ENCODE results near the gene COG2.
"Not testable (repeated sequence)": the region's sequence is repeated elsewhere in the genome, so short reads cannot be mapped to it uniquely, and the experiment has no call there.

The COG2 gene

GRCh38 chr1:230642263-230642959, at the start of gene COG2:
Gene COG2 (plus strand): TSS chr1:230642481. CDS start chr1:230642607, 126 bp downstream.
- peak; percentile 77 to 95 (median 90) for DNase-seq

- no peak for DNase-seq
Measured at GRCh38 chr1:230592848-230593414, 49.4 kb upstream of the COG2 start.

GRCh38 chr1:230594214-230594773, 48.0 kb upstream of the COG2 start:
- no peak for DNase-seq

GRCh38 chr1:230595181-230595580, 47.1 kb upstream of the COG2 start:
- DNase-seq, result no peak

GRCh38 chr1:230596306-230596705, 46.0 kb upstream of the COG2 start:
- no peak for DNase-seq

GRCh38 chr1:230598745-230599144, 43.5 kb upstream of the COG2 start:
- DNase-seq, result no peak

- DNase-seq, result no peak
Measured at GRCh38 chr1:230599926-230600656, 42.2 kb upstream of the COG2 start.

GRCh38 chr1:230600657-230601400, 41.5 kb upstream of the COG2 start:
- DNase-seq, result not testable (repeated sequence)

- no peak for DNase-seq
Measured at GRCh38 chr1:230609208-230609607, 33.1 kb upstream of the COG2 start.

- no peak for DNase-seq
Measured at GRCh38 chr1:230610589-230610988, 31.7 kb upstream of the COG2 start.

GRCh38 chr1:230611128-230611877, 31.0 kb upstream of the COG2 start:
- no peak for DNase-seq

- no peak for DNase-seq
Measured at GRCh38 chr1:230611878-230612235, 30.4 kb upstream of the COG2 start.

- DNase-seq, result no peak
Measured at GRCh38 chr1:230612651-230613050, 29.6 kb upstream of the COG2 start.

- no peak for DNase-seq
Measured at GRCh38 chr1:230614121-230614520, 28.2 kb upstream of the COG2 start.

- DNase-seq, result no peak
Measured at GRCh38 chr1:230618537-230618936, 23.7 kb upstream of the COG2 start.

- DNase-seq, result no peak
Measured at GRCh38 chr1:230620649-230621323, 21.5 kb upstream of the COG2 start.

- no peak for DNase-seq
Measured at GRCh38 chr1:230621324-230622030, 20.8 kb upstream of the COG2 start.

GRCh38 chr1:230622151-230622550, 20.1 kb upstream of the COG2 start:
- DNase-seq, result no peak

- no peak for DNase-seq
Measured at GRCh38 chr1:230624097-230624713, 18.1 kb upstream of the COG2 start.

GRCh38 chr1:230626232-230626631, 16.0 kb upstream of the COG2 start:
- DNase-seq, result no peak

- no peak for DNase-seq
Measured at GRCh38 chr1:230627767-230628166, 14.5 kb upstream of the COG2 start.

Data from stimulated activated naive CD4-positive, alpha-beta T cell (primary cell).